GM19035 (cell line): Measurements from ENCODE around the gene ABLIM1.
A peak's percentile ranks its signal among the peaks of the same experiment; 100 is the strongest.

Experiments
- ATAC-seq: cut with Tn5 transposase; IDR thresholded peaks from one replicate; pipeline ENCODE4 v1.9.1; 2021; ENCODE audit not compliant: unreplicated experiment

ABLIM1 gene

DNA sequence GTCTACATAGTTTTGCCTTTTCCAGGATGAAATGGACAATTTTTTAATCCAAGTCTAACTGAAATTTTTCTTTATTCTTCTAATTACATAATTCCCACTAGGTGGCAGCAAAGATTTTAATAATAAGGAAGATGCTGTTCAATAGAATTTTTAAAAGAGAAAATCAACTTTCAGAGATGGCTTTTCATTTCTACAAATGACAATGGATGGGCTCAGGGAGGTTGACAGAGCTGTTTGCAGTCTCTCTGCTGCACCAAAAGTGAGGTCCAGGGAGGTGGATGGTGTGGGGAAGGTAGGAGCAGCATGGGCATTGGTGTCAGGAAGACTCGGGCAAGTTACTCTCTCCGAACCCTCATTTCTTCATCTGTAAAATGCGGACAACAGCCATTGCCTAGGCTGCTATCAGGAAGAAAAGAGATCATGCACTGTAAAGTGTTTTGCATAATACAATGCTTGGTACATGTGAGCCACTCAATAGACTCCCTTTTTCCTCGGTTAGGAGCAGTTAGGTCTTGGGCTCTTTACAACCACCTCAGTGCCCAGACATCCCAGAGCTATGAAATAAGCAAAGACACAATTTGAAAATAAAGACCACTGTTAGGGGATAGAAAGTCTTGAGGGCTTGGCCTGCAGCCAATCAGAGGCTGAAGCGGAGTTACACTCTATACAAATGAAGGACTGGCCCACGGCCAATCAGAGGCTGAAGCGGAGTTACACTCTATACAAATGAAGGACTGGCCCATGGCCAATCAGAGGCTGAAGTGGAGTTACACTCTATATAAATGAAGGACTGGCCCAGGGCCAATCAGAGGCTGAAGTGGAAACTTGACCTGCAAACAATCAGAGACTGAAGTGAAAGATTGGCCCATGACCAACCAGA lies 107.1 kb downstream of the ABLIM1 start:
- ATAC-seq: no peak

DNA sequence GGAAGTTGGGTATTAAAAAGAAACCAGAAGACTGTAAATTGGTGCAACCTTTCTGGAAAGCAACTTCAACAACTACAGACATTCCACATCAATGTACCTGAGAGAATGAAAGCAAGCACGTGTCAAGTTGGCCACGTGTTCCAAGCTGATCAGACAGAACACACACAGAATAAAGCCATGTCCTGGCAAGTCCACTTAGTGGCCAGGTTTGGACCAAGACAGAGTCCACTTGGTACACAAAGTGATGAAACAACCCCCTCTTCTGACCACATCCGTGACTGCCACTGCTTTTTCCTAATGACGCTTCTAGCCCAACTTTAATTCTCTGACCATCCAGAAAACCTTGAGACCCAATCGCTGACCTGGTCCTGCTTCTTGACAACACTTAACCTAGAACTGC lies 109.4 kb downstream of the ABLIM1 start:
- no peak for ATAC-seq

DNA sequence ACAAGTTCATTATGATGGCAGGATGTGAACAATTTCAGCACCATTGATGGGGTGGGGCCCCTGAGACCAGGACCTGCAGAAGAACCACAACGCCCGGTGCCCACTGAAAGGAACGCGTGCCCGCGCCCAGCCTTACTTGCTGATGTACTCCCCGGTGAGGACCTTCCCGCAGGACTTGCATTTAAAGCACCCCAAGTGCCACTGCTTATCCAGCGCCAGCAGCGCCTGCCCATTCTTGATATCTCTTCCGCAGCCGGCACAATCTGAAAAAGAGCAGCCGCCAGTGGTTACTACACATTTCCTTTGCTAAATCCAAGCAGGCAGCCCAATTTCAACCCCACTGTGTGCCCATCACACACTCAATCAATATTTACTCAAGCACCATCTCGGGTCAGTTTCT lies 110.6 kb downstream of the ABLIM1 start:
- no peak for ATAC-seq

- no peak for ATAC-seq
Observed at GRCh38 chr10:114547056-114547455, 111.0 kb downstream of the ABLIM1 start.

DNA sequence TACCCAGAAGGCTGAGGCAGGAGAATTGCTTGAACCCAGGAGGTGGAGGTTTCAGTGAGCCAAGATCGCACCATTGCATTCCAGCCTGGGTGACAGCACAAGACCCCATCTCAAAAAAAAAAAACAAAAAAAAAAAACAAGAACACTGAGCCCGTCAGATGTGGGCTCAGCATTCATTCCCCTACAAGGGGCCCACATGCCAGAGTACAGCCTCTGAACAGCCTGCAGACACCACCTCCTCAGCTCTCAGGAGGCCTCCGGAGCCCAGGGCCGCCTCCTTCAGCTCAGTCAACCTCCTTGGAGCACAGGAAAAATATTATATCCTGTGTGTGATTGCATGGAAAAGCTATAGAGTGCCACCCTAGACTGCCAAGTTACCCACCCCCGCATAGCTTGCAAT lies 112.3 kb downstream of the ABLIM1 start:
- no peak for ATAC-seq

DNA sequence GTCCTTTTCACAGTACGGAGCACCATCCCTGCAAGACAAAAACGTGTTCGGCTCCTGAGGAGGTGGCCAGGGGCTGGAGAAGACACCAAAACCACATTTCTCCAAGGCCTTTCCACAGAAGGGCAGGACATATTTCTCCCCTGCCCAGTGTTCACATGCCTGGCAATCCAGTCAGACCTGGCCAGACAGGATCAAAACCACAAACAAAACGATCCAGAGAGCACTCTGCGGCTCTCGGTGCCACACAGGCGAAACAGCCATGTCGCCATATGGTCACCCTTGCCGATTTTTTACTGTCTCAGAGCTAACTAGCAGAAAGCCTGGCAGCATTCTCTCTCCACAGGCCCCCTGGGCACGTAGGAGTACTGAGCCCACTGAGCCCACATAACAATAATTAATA lies 113.0 kb downstream of the ABLIM1 start:
- ATAC-seq: no peak

DNA sequence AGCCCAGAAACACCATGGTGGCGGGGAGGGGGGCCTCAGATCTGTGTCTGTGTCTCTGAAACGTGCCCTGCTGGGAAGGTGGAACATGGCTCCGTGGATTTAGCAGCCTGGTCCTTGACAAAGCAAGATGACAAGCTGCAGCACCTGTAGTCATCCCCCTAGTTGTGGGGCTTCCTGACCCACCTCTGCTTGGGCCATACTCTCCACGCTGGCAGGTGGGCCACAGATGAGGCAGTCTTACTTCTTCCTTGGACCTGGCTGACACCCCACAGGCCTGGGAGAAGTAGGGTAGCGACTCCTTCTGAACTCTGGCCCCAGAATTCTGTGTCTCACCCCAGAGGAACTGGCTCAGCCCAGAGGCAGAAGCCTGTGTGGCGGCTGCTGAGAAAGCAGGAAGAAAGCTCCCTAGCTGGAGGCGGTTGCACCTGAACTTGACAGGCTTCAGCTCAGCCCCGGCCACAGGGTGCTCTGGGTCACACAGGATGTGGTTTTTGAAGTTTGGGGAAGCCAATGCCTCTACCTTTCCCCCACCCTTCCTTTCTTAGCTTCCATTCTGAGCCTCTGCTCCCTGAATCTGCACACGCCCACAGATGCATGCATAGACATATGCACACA lies 113.9 kb downstream of the ABLIM1 start:
- ATAC-seq: peak; percentile 95

DNA sequence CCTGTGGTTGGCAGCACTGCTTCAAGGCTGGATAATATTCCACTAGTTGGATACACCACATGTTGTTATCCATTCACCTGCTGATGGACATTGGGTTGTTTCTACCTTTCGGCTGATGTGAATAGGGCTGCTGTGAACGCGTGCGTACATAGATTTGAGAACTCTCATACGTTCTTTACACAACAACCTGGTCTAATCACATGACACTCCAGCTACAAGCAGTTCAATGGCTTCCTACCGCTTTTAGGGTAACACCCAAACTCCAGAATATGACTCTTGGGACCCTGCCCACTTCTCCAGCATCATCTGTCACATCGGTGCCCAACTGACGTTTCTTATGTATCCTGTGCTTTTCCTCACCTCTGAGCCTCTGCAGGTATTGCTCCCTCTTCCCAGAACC lies 114.6 kb downstream of the ABLIM1 start:
- ATAC-seq: no peak

DNA sequence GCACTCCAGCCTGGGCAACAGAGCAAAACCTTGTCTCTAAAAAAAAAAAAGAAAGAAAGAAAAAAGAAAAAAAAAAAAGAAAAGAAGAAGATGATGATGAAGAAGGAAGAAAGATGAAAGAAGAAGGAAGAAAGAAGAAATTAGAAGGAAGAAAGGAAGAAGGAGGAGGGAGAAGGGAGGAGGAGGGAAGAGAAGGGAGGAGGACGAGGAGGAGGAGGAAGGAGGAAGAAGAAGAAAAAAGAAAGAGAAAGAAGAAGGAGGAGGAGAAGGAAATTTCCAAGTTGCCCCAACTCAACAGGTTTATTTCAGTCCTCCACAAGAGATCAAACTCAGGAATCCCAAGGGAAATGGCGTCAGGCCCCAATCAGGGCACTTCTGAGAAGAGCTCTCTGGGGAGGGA lies 115.7 kb downstream of the ABLIM1 start:
- no peak for ATAC-seq

DNA sequence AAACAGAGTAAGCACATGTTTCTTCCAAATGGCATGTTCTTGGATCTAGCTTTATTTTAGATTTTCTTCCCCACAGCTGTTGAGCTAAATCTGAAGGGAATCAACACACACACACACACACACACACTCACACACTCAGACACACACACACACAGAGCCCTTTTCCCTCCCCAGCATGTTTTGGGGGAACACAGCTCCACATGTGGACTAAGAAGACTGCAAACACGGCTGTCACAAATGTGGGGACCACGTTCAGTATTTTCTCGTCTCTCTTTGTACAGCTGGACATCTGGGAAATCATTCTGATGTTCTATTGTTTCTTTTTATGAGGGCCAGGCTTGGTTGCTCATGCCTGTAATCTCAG lies 116.3 kb downstream of the ABLIM1 start:
- no peak for ATAC-seq

DNA sequence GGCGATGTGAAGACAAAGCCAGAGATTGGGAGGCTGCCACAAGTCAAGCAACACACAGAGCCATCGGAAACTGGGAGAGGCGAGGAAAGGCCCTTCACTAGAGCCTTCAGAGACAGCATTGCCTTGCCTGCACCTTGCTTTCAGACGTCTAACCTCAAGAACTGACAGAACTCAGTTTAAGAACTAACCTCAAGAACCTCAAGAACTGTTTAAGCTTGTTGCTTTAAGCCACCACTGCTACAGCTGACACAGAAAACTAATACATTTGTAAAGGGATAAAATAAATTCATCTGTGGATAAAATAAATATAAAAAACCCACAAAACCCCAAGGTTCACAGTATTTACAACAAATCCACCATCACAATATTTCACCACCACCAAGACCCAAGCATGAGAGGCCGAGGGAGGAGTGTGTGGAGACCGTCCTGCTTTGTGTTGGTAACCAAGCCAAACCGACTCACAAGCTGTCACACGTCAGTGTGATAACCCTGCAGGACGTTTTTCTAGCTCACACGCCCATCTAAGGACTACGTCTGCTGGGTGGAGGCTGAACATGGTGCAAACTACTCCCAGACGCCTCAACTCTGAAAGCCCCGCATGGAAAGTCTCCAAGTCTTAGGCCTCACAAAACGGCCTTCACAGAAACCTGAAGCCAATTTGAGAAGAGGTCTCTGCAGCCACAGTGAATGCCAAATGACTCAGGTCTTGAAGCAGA lies 116.8 kb downstream of the ABLIM1 start:
- no peak for ATAC-seq

- no peak for ATAC-seq
Observed at GRCh38 chr10:114540236-114540635, 117.8 kb downstream of the ABLIM1 start.

DNA sequence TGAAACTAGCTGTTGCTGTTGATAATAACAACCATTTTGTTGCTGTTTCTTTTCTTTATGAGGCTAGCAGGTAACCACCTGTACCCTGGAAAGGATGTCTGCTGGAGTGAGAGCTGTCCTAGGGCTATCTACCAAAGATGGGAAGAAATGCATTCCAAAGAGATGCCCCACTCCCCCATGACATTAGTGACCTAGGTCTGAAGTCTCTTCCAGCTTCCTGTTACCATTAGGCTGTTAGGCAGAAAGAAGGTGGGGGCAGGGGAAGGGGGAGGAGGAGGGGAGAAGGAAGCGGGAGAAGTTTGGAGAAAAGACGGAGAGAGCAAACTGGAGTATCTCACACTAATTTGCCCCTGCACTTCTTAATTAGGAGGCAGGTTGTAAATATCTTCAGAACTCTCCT lies 118.5 kb downstream of the ABLIM1 start:
- no peak for ATAC-seq

- no peak for ATAC-seq
Observed at GRCh38 chr10:114538181-114538906, 119.7 kb downstream of the ABLIM1 start.

DNA sequence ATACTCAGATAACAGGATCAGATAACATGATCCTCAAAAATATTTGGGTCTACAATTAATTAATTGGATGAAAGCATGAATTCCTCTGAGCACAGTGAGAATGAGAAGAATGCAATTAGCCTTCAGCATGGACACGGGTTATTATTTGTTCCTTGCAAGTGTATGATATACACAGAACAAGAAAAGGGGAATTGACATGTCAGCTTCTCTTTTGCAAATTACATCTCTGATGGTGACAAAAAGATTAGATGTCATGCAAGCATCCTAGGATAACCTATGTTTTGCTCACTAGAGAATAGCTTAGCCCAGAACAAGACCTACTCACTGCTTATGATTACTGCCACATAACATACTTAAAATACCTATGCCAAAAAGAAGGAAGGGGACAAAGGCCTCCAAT lies 120.3 kb downstream of the ABLIM1 start:
- ATAC-seq: no peak

DNA sequence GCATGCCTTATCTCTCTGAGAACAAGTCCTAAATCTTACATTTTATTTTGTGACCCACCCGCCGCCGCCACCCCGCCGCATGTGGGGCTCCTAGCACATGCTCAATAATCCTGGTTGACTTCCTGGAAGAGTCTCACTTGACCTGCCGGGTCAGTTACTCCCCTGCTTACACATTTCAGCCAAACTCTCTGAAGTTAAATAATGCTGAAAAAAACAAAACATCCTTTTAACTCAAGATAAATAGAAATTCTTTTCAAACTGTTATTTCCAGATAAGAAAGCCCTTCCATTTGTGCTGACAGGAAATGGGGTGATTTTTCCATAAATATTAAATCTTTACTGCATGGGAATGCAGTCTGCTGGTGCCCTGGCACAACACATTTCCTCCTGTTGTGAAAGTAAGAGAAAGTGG lies 123.5 kb downstream of the ABLIM1 start:
- no peak for ATAC-seq

GRCh38 chr10:114532226-114532625 lies 125.8 kb downstream of the ABLIM1 start:
- ATAC-seq: no peak

GRCh38 chr10:114526504-114527238 lies 131.4 kb downstream of the ABLIM1 start:
- peak; percentile 94 for ATAC-seq

DNA sequence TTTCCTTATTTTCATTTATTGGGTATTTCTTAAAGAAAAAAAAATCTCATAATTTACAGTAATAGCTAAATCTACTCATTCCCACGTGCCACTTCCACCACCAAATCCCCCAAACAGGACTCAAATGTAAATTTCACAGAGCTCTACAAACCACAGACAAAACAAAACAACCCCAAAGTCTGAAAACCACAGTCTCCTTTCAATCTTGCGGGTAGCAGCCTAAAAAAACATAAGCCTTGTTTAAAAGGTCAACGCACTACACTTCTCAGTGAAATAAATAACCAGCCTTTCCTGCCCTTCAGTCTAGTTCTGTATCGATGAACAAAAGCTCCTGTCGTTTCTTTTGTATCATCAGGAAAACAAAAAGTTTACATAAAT lies 132.0 kb downstream of the ABLIM1 start:
- peak; percentile 48 for ATAC-seq

DNA sequence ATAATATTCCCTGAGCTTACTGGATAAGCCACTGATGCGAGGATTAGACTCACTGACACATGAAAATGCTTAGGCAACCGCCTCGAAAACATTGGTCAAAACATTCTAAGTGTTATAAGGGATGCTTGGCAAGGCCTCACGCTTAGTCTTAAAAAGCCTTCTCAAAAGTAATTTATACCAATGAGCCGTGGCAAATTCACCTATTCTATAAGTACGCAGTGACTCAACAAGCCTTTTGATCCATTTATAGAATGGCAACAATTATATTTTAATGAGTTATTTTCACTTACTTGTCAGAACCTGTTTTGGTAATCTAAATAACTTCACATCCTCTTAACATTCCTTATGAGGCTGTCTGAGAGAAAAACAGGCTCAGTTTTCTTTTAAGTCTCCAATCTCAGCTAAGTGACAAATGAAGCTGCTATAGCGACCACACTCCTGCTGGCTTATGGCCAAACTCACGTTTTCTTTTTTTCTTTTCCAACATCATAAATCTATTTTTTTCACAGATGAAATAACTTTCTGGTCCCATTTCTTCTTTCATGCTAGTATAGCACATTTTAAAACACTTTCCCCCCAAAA lies 132.6 kb downstream of the ABLIM1 start:
- ATAC-seq: no peak
